BJ (cell line): ENCODE results near the gene SPTBN1. TPM values are rescaled to one million over a fixed set of nuclear protein-coding genes. Genes with fewer than 3 reads are reported as not detected.

ENCODE experiments used
- CTCF ChIA-PET: fragments of 350-600 bp; formaldehyde crosslinking; extraction: SDS; loops from one replicate; lab custom pipeline; 2021; ENCODE audit warnings: antibody characterized with exemption, inconsistent platforms; lab: Yijun Ruan, JAX
- POLR2A ChIA-PET: fragments of 300-600 bp; sonication (Branson Sonifier 250); formaldehyde crosslinking; extraction: SDS; loops from one replicate; lab custom pipeline; 2021; ENCODE audit warnings: antibody characterized with exemption; lab: Charles Lee
- DNase-seq: peaks from one replicate; pipeline ENCODE4 v3.0.0-alpha.2; 2011; ENCODE audit warnings: low read depth
- H3K27me3 ChIP-seq: 2 replicates; pipeline ENCODE4 v1.6.0; 2011; ENCODE audit warnings: low read length; ENCODE audit not compliant: control insufficient read depth, insufficient read depth
- H3K36me3 ChIP-seq: 2 replicates; pipeline ENCODE4 v1.5.1; 2011; ENCODE audit warnings: low read length; ENCODE audit not compliant: control insufficient read depth, insufficient read depth
- H3K4me3 ChIP-seq: 2 replicates; pipeline ENCODE4 v1.5.1; 2011; ENCODE audit warnings: low read depth, mild to moderate bottlenecking, control low read depth, low read length
- CTCF ChIP-seq: IDR thresholded peaks from 2 replicates; pipeline ENCODE4 v1.5.1; 2011; ENCODE audit warnings: low read depth, mild to moderate bottlenecking, control low read depth, inconsistent platforms, low read length, moderate library complexity; ENCODE audit not compliant: insufficient read depth
- polyA plus RNA-seq: library from polyadenylated mRNA; depleted of rRNA; stranded (reverse); fragments of >200 nt; gene quantifications from 2 replicates; pipeline ENCODE4 v1.2.3, GENCODE V29; 2011

SPTBN1 gene
- polyA plus RNA-seq, 1 experiment, result 33.8 TPM

GRCh38 chr2:54685263-54685775, 229.2 kb downstream of the SPTBN1 start:
- Histone ChIP-seq H3K27me3 (peaks cover 4% of the 10 kb centered on the region), H3K4me3 (no peak overlapping the region), H3K36me3 (no peaks in the 10 kb centered on the region)
- no peak for TF ChIP-seq CTCF
- ChIA-PET CTCF (interaction anchor here (1.1 kb wide), 1 partner anchor 12 kb away, joined by 3 read pairs; no protein-coding TSS in a partner anchor), POLR2A (no interaction called here)
- no peak for DNase-seq

GRCh38 chr2:54687595-54688152, 231.5 kb downstream of the SPTBN1 start:
- Histone ChIP-seq H3K27me3 (peaks cover 4% of the 10 kb centered on the region), H3K36me3 (no peaks in the 10 kb centered on the region), H3K4me3 (no peak overlapping the region)
- no peak for DNase-seq
- POLR2A ChIA-PET, result no interaction called here
- CTCF ChIA-PET, result interaction anchor here (1.0 kb wide), 1 partner anchor 8 kb away, joined by 3 read pairs; no protein-coding TSS in a partner anchor
- no peak for TF ChIP-seq CTCF

- no peaks in the 10 kb centered on the region for H3K36me3 ChIP-seq
- POLR2A ChIA-PET, result no interaction called here
- peaks cover 2% of the 10 kb centered on the region for H3K27me3 ChIP-seq
- CTCF ChIA-PET, result interaction anchor here (0.7 to 1.9 kb wide), 3 partner anchors 13 to 585 kb away, joined by 3 to 8 read pairs (median 3); no protein-coding TSS in a partner anchor
- TF ChIP-seq CTCF, result no peak
- no peak overlapping the region for H3K4me3 ChIP-seq
- no peak for DNase-seq
Observed at GRCh38 chr2:54691445-54692135, 235.5 kb downstream of the SPTBN1 start.

- DNase-seq, result no peak
- ChIA-PET CTCF (interaction anchor here (1.3 to 1.9 kb wide), 2 partner anchors 12 to 19 kb away, joined by 3 to 8 read pairs; no protein-coding TSS in a partner anchor), POLR2A (no interaction called here)
- no peaks in the 10 kb centered on the region for H3K36me3 ChIP-seq
- H3K4me3 ChIP-seq, result no peak overlapping the region
- no peak for TF ChIP-seq CTCF
- H3K27me3 ChIP-seq, result peaks cover 1% of the 10 kb centered on the region
Observed at GRCh38 chr2:54692556-54692955, 236.4 kb downstream of the SPTBN1 start.

GRCh38 chr2:54695378-54695777, 239.3 kb downstream of the SPTBN1 start:
- Histone ChIP-seq H3K27me3 (no peaks in the 10 kb centered on the region; the same call in 1 of the 2 replicates), H3K4me3 (no peak overlapping the region), H3K36me3 (no peaks in the 10 kb centered on the region)
- ChIA-PET CTCF (interaction anchor here (0.9 to 1.7 kb wide), 2 partner anchors 9 to 37 kb away, joined by 3 to 7 read pairs; no protein-coding TSS in a partner anchor), POLR2A (no interaction called here)
- TF ChIP-seq CTCF, result no peak
- DNase-seq, result no peak
